Measurements from ENCODE around the gene C1QTNF1. TPM values are rescaled to one million over a fixed set of nuclear protein-coding genes. Genes with fewer than 3 reads are reported as not detected.

Gene C1QTNF1
- total RNA-seq, 1 experiment from 2014 or later: 19.9 TPM

- Mint-ChIP-seq H3K27me3 (ENCODE audit: insufficient read depth, unreplicated experiment) (no peaks in the 10 kb centered on the region), H3K27ac (ENCODE audit: unreplicated experiment) (no peak overlapping the region), H3K4me3 (ENCODE audit: unreplicated experiment) (no peak overlapping the region), H3K4me1 (ENCODE audit: low read depth, unreplicated experiment) (peaks cover 25% of the 10 kb centered on the region), H3K9me3 (ENCODE audit: unreplicated experiment) (no peaks in the 10 kb centered on the region), H3K36me3 (ENCODE audit: insufficient read depth, unreplicated experiment) (peaks cover 27% of the 10 kb centered on the region)
- CTCF ChIA-PET: no interaction called here
- TF ChIP-seq CTCF (IDR thresholded peaks at IDR 0.05; ENCODE audit: insufficient read depth in 1 of 2, low read depth in 1 of 2, low read length in 1 of 2, severe bottlenecking in 1 of 2, unreplicated experiment in 1 of 2): no peak
- no peak overlapping the region for H3K4me3 ChIP-seq (ENCODE audit: low read depth, low read length)
- no peaks in the 10 kb centered on the region for H3K9me3 ChIP-seq
- intact Hi-C loops (cut with micrococcal nuclease; ENCODE audit: unreplicated experiment): no loop called here
- no peaks in the 10 kb centered on the region for H3K27me3 ChIP-seq (replicated peaks; ENCODE audit: control insufficient read depth, insufficient read depth, low read length)
- H3K4me1 ChIP-seq: peaks cover 21% of the 10 kb centered on the region
- peak in 1 of 2 experiments; percentile 45 for DNase-seq
- no TSS peak for BruUV-seq (replicated peaks)
- POLR2A ChIA-PET: no interaction called here
- H3K36me3 ChIP-seq (ENCODE audit: control insufficient read depth, insufficient read depth, low read length): peaks cover 4% of the 10 kb centered on the region; the same call in 1 of the 2 replicates
Measured at GRCh38 chr17:79005063-79005861, 18.7 kb upstream of the C1QTNF1 start.

GRCh38 chr17:79006046-79006445 is 17.9 kb upstream of the C1QTNF1 start:
- H3K36me3 ChIP-seq (ENCODE audit: control insufficient read depth, insufficient read depth, low read length): peaks cover 4% of the 10 kb centered on the region; the same call in 1 of the 2 replicates
- H3K27me3 Mint-ChIP-seq (ENCODE audit: insufficient read depth, unreplicated experiment): no peaks in the 10 kb centered on the region
- POLR2A ChIA-PET: no interaction called here
- DNase-seq: peak in 1 of 2 experiments; percentile 37
- no peaks in the 10 kb centered on the region for H3K9me3 ChIP-seq
- intact Hi-C loops (cut with micrococcal nuclease; ENCODE audit: unreplicated experiment): no loop called here
- no peak overlapping the region for H3K4me3 ChIP-seq (ENCODE audit: low read depth, low read length)
- BruUV-seq (replicated peaks): no TSS peak
- CTCF ChIA-PET: no interaction called here
- H3K4me3 Mint-ChIP-seq (ENCODE audit: unreplicated experiment): no peak overlapping the region
- peaks cover 28% of the 10 kb centered on the region for H3K4me1 ChIP-seq
- H3K27me3 ChIP-seq (replicated peaks; ENCODE audit: control insufficient read depth, insufficient read depth, low read length): no peaks in the 10 kb centered on the region
- H3K27ac Mint-ChIP-seq (ENCODE audit: unreplicated experiment): no peak overlapping the region
- H3K4me1 Mint-ChIP-seq (ENCODE audit: low read depth, unreplicated experiment): peaks cover 26% of the 10 kb centered on the region
- TF ChIP-seq CTCF (IDR thresholded peaks at IDR 0.05; ENCODE audit: insufficient read depth in 1 of 2, low read depth in 1 of 2, low read length in 1 of 2, severe bottlenecking in 1 of 2, unreplicated experiment in 1 of 2): no peak
- peaks cover 22% of the 10 kb centered on the region for H3K36me3 Mint-ChIP-seq (ENCODE audit: insufficient read depth, unreplicated experiment)
- no peaks in the 10 kb centered on the region for H3K9me3 Mint-ChIP-seq (ENCODE audit: unreplicated experiment)

- Histone ChIP-seq H3K36me3 (ENCODE audit: control insufficient read depth, insufficient read depth, low read length) (peaks cover 4% of the 10 kb centered on the region; the same call in 1 of the 2 replicates), H3K27me3 (replicated peaks; ENCODE audit: control insufficient read depth, insufficient read depth, low read length) (no peaks in the 10 kb centered on the region), H3K9me3 (no peaks in the 10 kb centered on the region), H3K4me3 (ENCODE audit: low read depth, low read length) (no peak overlapping the region), H3K4me1 (peaks cover 37% of the 10 kb centered on the region)
- Mint-ChIP-seq H3K36me3 (ENCODE audit: insufficient read depth, unreplicated experiment) (peaks cover 18% of the 10 kb centered on the region), H3K4me3 (ENCODE audit: unreplicated experiment) (no peak overlapping the region), H3K4me1 (ENCODE audit: low read depth, unreplicated experiment) (peaks cover 35% of the 10 kb centered on the region), H3K9me3 (ENCODE audit: unreplicated experiment) (peaks cover 1% of the 10 kb centered on the region), H3K27me3 (ENCODE audit: insufficient read depth, unreplicated experiment) (no peaks in the 10 kb centered on the region), H3K27ac (ENCODE audit: unreplicated experiment) (no peak overlapping the region)
- peak in 1 of 2 experiments; percentile 22 for DNase-seq
- TF ChIP-seq CTCF (IDR thresholded peaks at IDR 0.05; ENCODE audit: insufficient read depth in 1 of 2, low read depth in 1 of 2, low read length in 1 of 2, severe bottlenecking in 1 of 2, unreplicated experiment in 1 of 2): no peak
- no TSS peak for BruUV-seq (replicated peaks)
- CTCF ChIA-PET: no interaction called here
- POLR2A ChIA-PET: no interaction called here
- intact Hi-C loops (cut with micrococcal nuclease; ENCODE audit: unreplicated experiment): no loop called here
Measured at GRCh38 chr17:79006794-79007503, 17.0 kb upstream of the C1QTNF1 start.

Measured in Caco-2 (cell line).